GM21515 (cell line): ENCODE data around the gene KCNK7.
A peak's percentile ranks its signal among the peaks of the same experiment; 100 is the strongest.

Experiments used
- ATAC-seq: cut with Tn5 transposase; IDR thresholded peaks from one replicate; pipeline ENCODE4 v1.9.1; 2021; ENCODE audit not compliant: unreplicated experiment

KCNK7 gene

GRCh38 chr11:65589444-65590239 is 6.0 kb downstream of the KCNK7 start:
- ATAC-seq = no peak

- peak; percentile 65 for ATAC-seq
Measured at GRCh38 chr11:65588199-65589054, 7.2 kb downstream of the KCNK7 start.

- ATAC-seq = no peak
Measured at GRCh38 chr11:65586676-65587075, 8.9 kb downstream of the KCNK7 start.

GRCh38 chr11:65586247-65586630 is 9.4 kb downstream of the KCNK7 start:
- no peak for ATAC-seq

- no peak for ATAC-seq
Measured at GRCh38 chr11:65585396-65586246, 10.0 kb downstream of the KCNK7 start.

GRCh38 chr11:65584723-65585171 is 10.9 kb downstream of the KCNK7 start:
- no peak for ATAC-seq

GRCh38 chr11:65584106-65584505 is 11.5 kb downstream of the KCNK7 start:
- ATAC-seq = no peak

GRCh38 chr11:65583589-65583988 is 12.0 kb downstream of the KCNK7 start:
- ATAC-seq = no peak

GRCh38 chr11:65581928-65582327 is 13.7 kb downstream of the KCNK7 start:
- ATAC-seq = no peak

- no peak for ATAC-seq
Measured at GRCh38 chr11:65580756-65581155, 14.8 kb downstream of the KCNK7 start.

GRCh38 chr11:65580031-65580692 is 15.4 kb downstream of the KCNK7 start:
- ATAC-seq = no peak

- ATAC-seq = no peak
Measured at GRCh38 chr11:65579291-65579690, 16.3 kb downstream of the KCNK7 start.

GRCh38 chr11:65578667-65579066 is 16.9 kb downstream of the KCNK7 start:
- ATAC-seq = no peak

GRCh38 chr11:65578134-65578533 is 17.5 kb downstream of the KCNK7 start:
- no peak for ATAC-seq

GRCh38 chr11:65577756-65578109 is 17.9 kb downstream of the KCNK7 start:
- ATAC-seq = no peak

- no peak for ATAC-seq
Measured at GRCh38 chr11:65576867-65577755, 18.5 kb downstream of the KCNK7 start.

- no peak for ATAC-seq
Measured at GRCh38 chr11:65576232-65576866, 19.3 kb downstream of the KCNK7 start.

GRCh38 chr11:65575568-65576231 is 19.9 kb downstream of the KCNK7 start, which contains the start of gene EHBP1L1:
Gene EHBP1L1, plus strand, starts transcription at chr11:65576053. Its CDS starts 250 bp downstream, at chr11:65576303.
- ATAC-seq = no peak
